NCI-H1092 treated with DMSO at 0.1 percent for 48 hours (cell line): Measurements from ENCODE around the gene LRP1B.

Source experiments
- DNase-seq: peaks from one replicate; lab custom pipeline; 2025; lab: John Stamatoyannopoulos, UW

The LRP1B gene

DNA sequence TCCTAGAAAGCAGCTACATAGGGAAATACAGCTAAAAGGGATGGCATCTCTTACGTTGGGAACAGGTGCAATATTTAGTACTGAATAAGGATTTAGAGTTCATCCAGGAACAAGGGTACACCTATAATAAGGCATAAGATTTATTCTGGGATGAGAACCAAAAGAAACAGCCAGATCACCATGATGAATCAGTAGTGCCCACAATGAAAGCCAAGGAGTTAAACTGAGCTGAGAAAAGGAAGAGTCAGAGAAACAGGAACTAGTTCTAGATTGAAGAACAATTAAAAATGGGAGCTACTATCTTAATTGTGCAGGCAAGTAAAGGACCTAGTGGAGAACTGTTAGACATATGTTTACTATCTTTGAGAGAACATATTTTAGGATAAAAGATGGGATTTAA lies 692.3 kb downstream of the LRP1B start:
- no peak for DNase-seq

- no peak for DNase-seq
These were observed 693.3 kb downstream of the LRP1B start for GRCh38 chr2:141437521-141437920.

GRCh38 chr2:141423124-141423523 lies 707.7 kb downstream of the LRP1B start:
- DNase-seq: no peak

DNA sequence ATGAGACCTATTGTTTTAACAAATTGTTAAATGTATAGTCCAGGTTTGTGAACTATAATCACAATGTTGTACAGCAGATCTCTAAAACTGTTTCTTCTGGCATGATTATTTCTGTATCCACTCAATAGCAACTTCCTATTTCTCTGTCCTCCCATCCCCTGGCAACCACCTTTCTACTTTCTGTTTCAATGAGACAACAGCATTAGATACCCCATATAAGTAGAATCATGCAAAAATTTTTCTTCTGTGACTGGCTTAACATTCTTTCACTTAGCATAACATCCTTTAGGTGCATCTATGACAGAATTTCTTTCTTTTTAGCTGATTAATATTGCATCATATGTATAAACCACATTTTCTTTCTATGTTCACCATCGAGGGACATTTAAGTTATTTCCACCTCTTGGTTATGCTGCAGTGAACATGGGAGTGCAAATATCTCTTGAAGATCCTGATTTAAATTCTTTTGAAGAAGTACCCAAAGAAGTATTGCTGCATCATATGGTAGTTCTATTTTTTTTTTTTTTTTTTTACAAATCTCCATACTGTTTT lies 713.5 kb downstream of the LRP1B start:
- no peak for DNase-seq

GRCh38 chr2:141411419-141411818 lies 719.4 kb downstream of the LRP1B start:
- DNase-seq: no peak

- no peak for DNase-seq
These were observed 731.5 kb downstream of the LRP1B start for GRCh38 chr2:141399270-141399669.

GRCh38 chr2:141393214-141393545 lies 737.6 kb downstream of the LRP1B start:
- DNase-seq: no peak

GRCh38 chr2:141392517-141393213 lies 738.2 kb downstream of the LRP1B start:
- no peak for DNase-seq

DNA sequence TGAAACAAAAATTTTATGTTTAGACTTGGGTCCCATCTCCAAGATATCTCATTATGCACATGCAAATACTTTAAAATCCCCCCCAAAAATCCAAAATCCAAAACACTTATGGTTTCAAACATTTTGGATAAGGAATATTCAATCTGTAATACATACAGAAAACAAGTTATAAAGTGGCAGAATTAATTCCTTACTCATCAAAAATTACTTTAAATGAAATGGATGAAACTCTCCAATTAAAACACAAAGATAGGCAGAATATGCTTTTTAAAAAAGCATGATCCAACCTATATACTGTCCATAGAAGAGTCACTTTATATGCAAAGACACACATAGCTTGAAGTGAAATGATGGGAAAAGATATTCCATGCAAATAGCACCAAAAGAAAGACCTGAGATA lies 744.6 kb downstream of the LRP1B start:
- DNase-seq: no peak

DNA sequence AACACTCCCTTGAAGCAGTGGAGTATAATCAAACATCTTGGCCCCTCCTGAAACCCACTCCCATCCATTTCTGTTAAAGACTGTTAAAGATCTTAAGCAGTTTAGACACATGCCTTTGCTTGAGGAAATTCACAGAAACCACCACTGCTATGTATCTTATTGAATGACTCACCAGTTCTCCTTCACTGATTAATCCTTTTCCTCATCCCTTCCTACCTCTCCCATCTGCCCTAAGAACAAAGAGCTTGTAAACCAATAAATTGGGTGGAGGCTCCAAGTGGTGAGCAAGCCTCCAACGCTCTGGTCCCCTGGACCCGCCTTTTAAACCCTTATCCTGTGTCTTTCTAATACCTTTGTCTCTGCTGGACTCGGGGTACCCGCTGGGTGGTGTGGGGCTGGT lies 746.1 kb downstream of the LRP1B start:
- DNase-seq: no peak

GRCh38 chr2:141381946-141382345 lies 748.9 kb downstream of the LRP1B start:
- DNase-seq: no peak

GRCh38 chr2:141380008-141380979 lies 750.5 kb downstream of the LRP1B start:
- no peak for DNase-seq

DNA sequence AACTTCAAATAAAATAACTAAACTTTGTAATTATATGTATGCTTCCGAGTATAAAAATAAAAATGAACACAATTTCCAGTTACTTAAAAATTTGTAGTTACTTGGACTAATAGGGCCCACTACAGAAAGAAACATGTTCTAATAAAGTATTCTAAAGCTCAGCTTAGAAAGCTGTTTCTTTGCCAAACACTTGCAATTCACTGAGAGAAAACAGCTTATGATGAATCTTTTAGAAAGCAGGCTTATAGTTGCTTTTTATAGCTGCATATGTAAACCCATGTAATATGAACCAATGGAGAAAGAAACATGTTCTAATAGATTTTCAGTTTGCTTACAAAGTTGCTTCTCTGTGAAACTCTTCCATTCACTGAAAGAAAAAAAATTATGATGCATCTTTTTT lies 766.0 kb downstream of the LRP1B start:
- DNase-seq: no peak

- no peak for DNase-seq
These were observed 768.5 kb downstream of the LRP1B start for GRCh38 chr2:141362311-141362710.

DNA sequence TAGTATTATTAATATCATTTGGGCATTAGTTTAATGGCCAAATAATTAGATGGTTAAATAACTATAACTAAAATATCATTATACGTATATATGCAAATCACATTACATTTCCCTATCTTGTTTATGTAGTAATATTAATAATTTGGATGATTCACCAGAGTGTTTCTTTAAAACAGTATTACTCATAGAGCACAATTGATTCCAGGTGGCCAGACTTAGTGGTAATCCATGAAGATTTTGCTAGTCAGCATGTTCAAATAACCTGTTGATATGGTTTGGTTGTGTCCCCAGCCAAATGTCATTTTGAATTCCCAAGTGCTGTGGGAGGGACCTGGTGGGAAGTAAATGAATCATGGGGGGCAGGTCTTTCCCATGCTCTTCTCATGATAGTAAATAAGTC lies 782.3 kb downstream of the LRP1B start:
- no peak for DNase-seq

DNA sequence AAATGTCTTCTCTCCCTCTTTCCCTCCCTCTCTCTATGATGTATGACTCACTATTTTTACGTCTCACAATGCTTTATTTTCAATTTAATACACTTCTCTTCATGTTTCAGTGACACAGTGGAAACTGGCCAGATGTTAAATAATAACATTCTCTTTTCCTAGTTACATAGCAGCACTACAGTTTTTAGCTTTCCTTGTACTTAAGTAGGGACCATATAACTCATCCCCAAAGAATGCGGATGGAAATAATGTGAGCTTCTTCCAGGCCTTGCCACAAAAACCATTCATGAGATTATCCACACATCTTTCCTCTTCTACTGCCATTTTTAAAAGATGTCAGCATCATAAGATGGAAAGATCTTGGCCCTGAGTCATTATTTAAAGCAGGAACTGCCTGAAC lies 789.4 kb downstream of the LRP1B start:
- no peak for DNase-seq

GRCh38 chr2:141331127-141331526 lies 799.7 kb downstream of the LRP1B start:
- DNase-seq: no peak

DNA sequence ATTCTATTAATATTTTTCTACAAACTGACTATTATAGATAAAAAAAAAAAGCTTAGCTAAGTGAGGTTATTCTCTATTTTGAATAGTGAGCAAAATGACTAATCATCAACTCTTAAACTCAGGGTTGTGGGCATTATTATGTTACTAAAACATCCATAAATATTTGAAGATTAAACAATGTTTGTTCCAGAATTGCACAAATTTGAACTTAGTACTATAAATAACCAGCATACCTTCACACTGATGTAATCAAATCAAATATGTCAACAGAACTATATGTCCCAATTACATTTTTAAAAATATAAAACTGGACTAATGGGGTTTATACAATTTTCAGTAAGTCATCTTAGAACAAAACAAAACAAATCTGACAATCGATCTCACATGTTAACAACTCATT lies 800.9 kb downstream of the LRP1B start:
- no peak for DNase-seq

DNA sequence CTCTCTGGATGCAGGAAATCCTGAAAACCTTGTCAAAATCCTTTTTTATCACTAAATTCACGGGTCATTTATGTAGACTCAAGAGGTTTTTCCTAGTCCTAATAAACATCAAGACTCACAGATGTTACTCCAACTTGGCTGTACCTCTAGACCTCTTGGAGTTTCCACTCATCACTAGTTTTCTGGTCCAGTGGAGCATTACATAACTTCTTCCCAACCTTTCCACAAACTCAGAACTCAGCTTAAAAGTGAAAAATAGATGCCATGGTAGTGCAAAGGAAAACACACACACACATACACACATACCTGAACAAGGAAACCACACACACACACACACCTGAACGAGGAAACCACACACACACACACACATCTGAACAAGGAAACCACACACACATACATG lies 807.2 kb downstream of the LRP1B start:
- no peak for DNase-seq

- no peak for DNase-seq
These were observed 812.8 kb downstream of the LRP1B start for GRCh38 chr2:141317986-141318385.

GRCh38 chr2:141316606-141317005 lies 814.2 kb downstream of the LRP1B start:
- no peak for DNase-seq

GRCh38 chr2:141316103-141316502 lies 814.7 kb downstream of the LRP1B start:
- DNase-seq: no peak

DNA sequence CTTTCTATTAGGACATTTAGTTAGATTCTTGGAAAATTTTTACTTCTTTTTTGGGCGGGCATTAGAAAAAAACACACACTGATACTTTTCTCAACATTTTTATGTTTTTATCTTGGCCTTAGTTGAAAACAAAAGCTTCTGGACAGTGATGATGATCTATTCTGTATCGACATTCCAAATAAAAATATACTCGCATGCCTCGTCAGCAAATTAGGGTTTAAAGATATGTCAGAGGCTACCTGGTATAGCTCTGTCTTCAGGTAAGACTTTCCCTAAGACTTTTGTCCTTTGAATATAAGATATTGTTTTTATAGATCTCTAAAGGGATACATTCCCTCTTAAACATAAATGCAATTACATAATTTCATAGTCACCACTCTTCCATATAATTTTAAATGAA lies 816.8 kb downstream of the LRP1B start:
- no peak for DNase-seq
